SK-N-SH treated with all-trans-retinoic acid at 6 μM for 48 hours (cell line): ENCODE data around the gene TTR.

Experiments used
- ATAC-seq: fragments of 200-7000 bp; cut with Tn5 transposase; 3 replicates; pipeline ENCODE4 v1.9.1; 2020; ENCODE audit warnings: mild to moderate bottlenecking, moderate library complexity
- ARNTL ChIP-seq: fragments of 450-650 bp; formaldehyde crosslinking; IDR thresholded peaks from 2 replicates; pipeline ENCODE4 v1.5.0; 2020; ENCODE audit warnings: low read depth, mild to moderate bottlenecking, moderate library complexity, borderline replicate concordance
- BACH2 ChIP-seq: fragments of 250-450 bp; sonication (Bioruptor Pico); IDR thresholded peaks from 2 replicates; pipeline ENCODE4 v1.9.0; 2021; ENCODE audit warnings: mild to moderate bottlenecking, borderline replicate concordance
- CSDC2 ChIP-seq: fragments of 250-450 bp; sonication (Bioruptor Pico); IDR thresholded peaks from 2 replicates; pipeline ENCODE4 v1.5.0; 2020; ENCODE audit warnings: mild to moderate bottlenecking, moderate library complexity
- ESRRG ChIP-seq: fragments of 250-450 bp; sonication (Bioruptor Pico); IDR thresholded peaks from 2 replicates; pipeline ENCODE4 v1.6.1; 2021; ENCODE audit warnings: mild to moderate bottlenecking
- GLIS3 ChIP-seq: fragments of 250-450 bp; sonication (Bioruptor Pico); IDR thresholded peaks from 2 replicates; pipeline ENCODE4 v1.5.0; 2020; ENCODE audit warnings: mild to moderate bottlenecking, moderate library complexity
- ISL1 ChIP-seq: fragments of 250-450 bp; sonication (Bioruptor Pico); IDR thresholded peaks from 2 replicates; pipeline ENCODE4 v2.1.2; 2022; ENCODE audit warnings: mild to moderate bottlenecking, moderate library complexity
- OSR1 ChIP-seq: fragments of 250-450 bp; sonication (Bioruptor Pico); IDR thresholded peaks from 2 replicates; pipeline ENCODE4 v1.8.0; 2022; ENCODE audit warnings: moderate library complexity, mild to moderate bottlenecking, inconsistent platforms
- PATZ1 ChIP-seq: fragments of 250-450 bp; sonication (Bioruptor Pico); IDR thresholded peaks from 2 replicates; pipeline ENCODE4 v1.8.0; 2020; ENCODE audit warnings: mild to moderate bottlenecking, moderate library complexity, borderline replicate concordance
- POU6F1 ChIP-seq: fragments of 250-450 bp; sonication (Bioruptor Pico); IDR thresholded peaks from 2 replicates; pipeline ENCODE4 v1.8.0; 2021; ENCODE audit warnings: low read depth, mild to moderate bottlenecking, moderate library complexity, borderline replicate concordance
- PPARA ChIP-seq: fragments of 250-450 bp; sonication (Bioruptor Pico); IDR thresholded peaks from 2 replicates; pipeline ENCODE4 v1.5.0; 2020; ENCODE audit warnings: mild to moderate bottlenecking, borderline replicate concordance
- RARB ChIP-seq: fragments of 250-450 bp; sonication (Bioruptor Pico); IDR thresholded peaks from 2 replicates; pipeline ENCODE4 v1.8.0; 2021; ENCODE audit warnings: mild to moderate bottlenecking, moderate library complexity
- SNAI2 ChIP-seq: fragments of 250-450 bp; sonication (Bioruptor Pico); IDR thresholded peaks from 2 replicates; pipeline ENCODE4 v1.5.0; 2020; ENCODE audit warnings: mild to moderate bottlenecking, moderate library complexity
- TCF4 ChIP-seq: fragments of 250-450 bp; sonication (Bioruptor Pico); IDR thresholded peaks from 2 replicates; pipeline ENCODE4 v1.8.0; 2021; ENCODE audit warnings: mild to moderate bottlenecking, moderate library complexity, borderline replicate concordance
- TOX ChIP-seq: fragments of 250-450 bp; sonication (Bioruptor Pico); IDR thresholded peaks from 2 replicates; pipeline ENCODE4 v1.8.0; 2021; ENCODE audit warnings: mild to moderate bottlenecking, moderate library complexity, borderline replicate concordance
- TSHZ2 ChIP-seq: fragments of 250-450 bp; sonication (Bioruptor Pico); IDR thresholded peaks from 2 replicates; pipeline ENCODE4 v1.5.0; 2020; ENCODE audit warnings: mild to moderate bottlenecking, moderate library complexity
- ZC3H10 ChIP-seq: fragments of 250-450 bp; sonication (Bioruptor Pico); IDR thresholded peaks from 2 replicates; pipeline ENCODE4 v1.5.1; 2021; ENCODE audit warnings: mild to moderate bottlenecking, moderate library complexity
- ZFP3 ChIP-seq: fragments of 250-450 bp; sonication (Bioruptor Pico); IDR thresholded peaks from 2 replicates; pipeline ENCODE4 v1.5.0; 2020; ENCODE audit warnings: mild to moderate bottlenecking, moderate library complexity
- ZFP30 ChIP-seq: fragments of 450-650 bp; formaldehyde crosslinking; IDR thresholded peaks from 2 replicates; pipeline ENCODE4 v1.5.0; 2022; ENCODE audit warnings: mild to moderate bottlenecking, moderate library complexity
- ZNF565 ChIP-seq: fragments of 450-650 bp; formaldehyde crosslinking; conservative IDR thresholded peaks from 2 replicates; pipeline ENCODE4 v1.5.0; 2020; ENCODE audit warnings: low read depth, mild to moderate bottlenecking, moderate library complexity
- ZNF70 ChIP-seq: fragments of 450-650 bp; formaldehyde crosslinking; IDR thresholded peaks from 2 replicates; pipeline ENCODE4 v1.5.0; 2020; ENCODE audit warnings: mild to moderate bottlenecking, moderate library complexity
- ZNF8 ChIP-seq: fragments of 450-650 bp; formaldehyde crosslinking; IDR thresholded peaks from 2 replicates; pipeline ENCODE4 v1.5.0; 2020; ENCODE audit warnings: mild to moderate bottlenecking, moderate library complexity
- TF ChIP-seq, protein P1 (sequence below): fragments of 250-450 bp; sonication (Bioruptor Pico); IDR thresholded peaks from 2 replicates; pipeline ENCODE4 v1.5.1; 2021; ENCODE audit warnings: mild to moderate bottlenecking, moderate library complexity

TTR gene

GRCh38 chr18:31612124-31612523 is 20.4 kb downstream of the TTR start (continued):
- no peak for TF ChIP-seq BACH2 (CRISPR knock-in tag)
- no peak for TF ChIP-seq OSR1 (CRISPR knock-in tag)
- no peak for TF ChIP-seq TOX (CRISPR knock-in tag)
- TF ChIP-seq CSDC2 = no peak
- peak; percentile 84 for TF ChIP-seq PATZ1 (CRISPR knock-in tag)
- TF ChIP-seq ZNF70 (CRISPR knock-in tag) = no peak
- TF ChIP-seq POU6F1 = no peak
- TF ChIP-seq RARB (CRISPR knock-in tag) = no peak
- no peak for TF ChIP-seq PPARA (CRISPR knock-in tag)
- TF ChIP-seq ZNF565 (CRISPR knock-in tag) = no peak

DNA sequence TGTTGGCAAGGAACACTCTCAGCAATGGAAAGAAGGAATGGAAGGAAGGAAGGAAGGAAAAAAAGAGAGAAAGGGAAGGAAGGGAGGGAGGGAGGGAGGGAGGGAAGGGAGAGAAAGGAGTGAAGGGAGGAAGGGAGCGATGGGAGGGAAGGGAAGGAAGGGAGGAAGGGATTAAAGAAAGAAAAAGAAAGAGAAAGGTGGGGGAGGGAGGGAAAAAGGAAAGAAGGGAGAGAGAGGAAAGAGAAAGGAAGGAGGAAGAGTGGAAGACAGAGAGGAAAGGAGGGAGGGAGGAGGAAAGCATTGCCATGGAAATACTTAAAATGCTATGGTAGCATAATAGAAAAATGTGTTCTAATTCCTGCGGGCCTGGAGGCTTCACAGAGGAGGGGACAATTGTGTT is 22.4 kb downstream of the TTR start:
- TF ChIP-seq ISL1 (CRISPR knock-in tag) (no peak), ESRRG (CRISPR knock-in tag) (no peak), ZNF8 (CRISPR knock-in tag) (no peak), TCF4 (CRISPR knock-in tag) (no peak), CSDC2 (no peak), SNAI2 (CRISPR knock-in tag) (no peak), PATZ1 (CRISPR knock-in tag) (no peak), GLIS3 (CRISPR knock-in tag) (no peak), ZFP3 (CRISPR knock-in tag) (no peak), RARB (CRISPR knock-in tag) (no peak), ZNF565 (CRISPR knock-in tag) (no peak), ZFP30 (no peak), OSR1 (CRISPR knock-in tag) (no peak), PPARA (CRISPR knock-in tag) (no peak), TOX (CRISPR knock-in tag) (no peak), ZC3H10 (no peak), ZNF70 (CRISPR knock-in tag) (no peak), ARNTL (CRISPR knock-in tag) (no peak), POU6F1 (no peak)
- TF ChIP-seq, protein P1, sequence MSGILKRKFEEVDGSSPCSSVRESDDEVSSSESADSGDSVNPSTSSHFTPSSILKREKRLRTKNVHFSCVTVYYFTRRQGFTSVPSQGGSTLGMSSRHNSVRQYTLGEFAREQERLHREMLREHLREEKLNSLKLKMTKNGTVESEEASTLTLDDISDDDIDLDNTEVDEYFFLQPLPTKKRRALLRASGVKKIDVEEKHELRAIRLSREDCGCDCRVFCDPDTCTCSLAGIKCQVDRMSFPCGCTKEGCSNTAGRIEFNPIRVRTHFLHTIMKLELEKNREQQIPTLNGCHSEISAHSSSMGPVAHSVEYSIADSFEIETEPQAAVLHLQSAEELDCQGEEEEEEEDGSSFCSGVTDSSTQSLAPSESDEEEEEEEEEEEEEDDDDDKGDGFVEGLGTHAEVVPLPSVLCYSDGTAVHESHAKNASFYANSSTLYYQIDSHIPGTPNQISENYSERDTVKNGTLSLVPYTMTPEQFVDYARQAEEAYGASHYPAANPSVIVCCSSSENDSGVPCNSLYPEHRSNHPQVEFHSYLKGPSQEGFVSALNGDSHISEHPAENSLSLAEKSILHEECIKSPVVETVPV (CRISPR knock-in tag) = no peak
- ATAC-seq = no peak

DNA sequence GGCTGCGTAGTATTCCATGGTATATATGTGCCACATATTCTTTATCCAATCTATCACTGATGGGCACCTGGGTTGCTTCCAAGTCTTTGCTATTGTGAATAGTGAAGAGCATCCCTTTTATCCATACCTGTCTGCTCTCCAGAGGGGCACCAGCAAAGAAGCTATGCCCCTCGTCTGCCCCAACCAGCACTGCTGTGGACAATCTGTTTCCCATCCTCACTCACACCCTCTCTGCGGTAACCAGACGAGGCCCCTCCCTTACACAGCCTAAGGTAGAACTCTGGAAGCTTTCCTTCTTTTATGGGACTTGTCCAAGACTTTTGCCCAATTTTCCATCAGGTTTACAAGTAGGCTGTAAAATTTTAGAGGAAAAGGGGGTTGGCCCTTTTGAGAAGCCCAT is 24.9 kb downstream of the TTR start:
- no peak for ATAC-seq
- TF ChIP-seq PATZ1 (CRISPR knock-in tag) (no peak), TCF4 (CRISPR knock-in tag) (no peak), ZNF565 (CRISPR knock-in tag) (no peak), RARB (CRISPR knock-in tag) (no peak), ZNF8 (CRISPR knock-in tag) (no peak), TSHZ2 (CRISPR knock-in tag) (no peak), BACH2 (CRISPR knock-in tag) (no peak), TOX (CRISPR knock-in tag) (no peak), PPARA (CRISPR knock-in tag) (no peak), ISL1 (CRISPR knock-in tag) (no peak), ZFP3 (CRISPR knock-in tag) (no peak), ZFP30 (no peak)
- TF ChIP-seq, protein P1 (CRISPR knock-in tag) = no peak
